ENCODE results near the gene HBE1. TPM values are rescaled to one million over a fixed set of nuclear protein-coding genes. Genes with fewer than 3 reads are reported as not detected.
"Not testable (repeated sequence)": the region's sequence is repeated elsewhere in the genome, so short reads cannot be mapped to it uniquely, and the experiment has no call there.

HBE1 gene
- total RNA-seq, 4 donors from 2014 or later: 0.67 TPM; not detected in 3

- 46 to 80% methylated on average over 3 to 4 of the region's 4 CpGs for WGBS, 2 donors (ENCODE audit: low coverage in 1 of 2)
- no peaks in the 10 kb centered on the region for H3K9me3 ChIP-seq
- H3K4me3 ChIP-seq: no peak overlapping the region
- no peaks in the 10 kb centered on the region for H3K4me1 ChIP-seq
- no peak for ATAC-seq
- no peak overlapping the region for H3K27ac ChIP-seq
- no peaks in the 10 kb centered on the region for H3K36me3 ChIP-seq
- no peaks in the 10 kb centered on the region for H3K27me3 ChIP-seq
- TF ChIP-seq CTCF (IDR thresholded peaks at IDR 0.05) (no peak), POLR2AphosphoS5 (IDR thresholded peaks at IDR 0.05) (no peak)
Observed at GRCh38 chr11:5297721-5298323, 28.1 kb upstream of the HBE1 start.

- H3K27ac ChIP-seq, H3K27me3 ChIP-seq, H3K36me3 ChIP-seq, H3K4me1 ChIP-seq, H3K9me3 ChIP-seq, ATAC-seq, H3K4me3 ChIP-seq: not testable (repeated sequence)
- WGBS, 2 donors (ENCODE audit: low coverage in 1 of 2): 80% methylated on average over 1 of the region's 41 CpGs; no CpG with 5 or more reads in 1 of the 2 donors
Observed at GRCh38 chr11:5294342-5294995, 24.7 kb upstream of the HBE1 start.

- ATAC-seq: no peak
- Histone ChIP-seq H3K36me3 (no peaks in the 10 kb centered on the region), H3K4me1 (no peaks in the 10 kb centered on the region), H3K27ac (no peak overlapping the region), H3K27me3 (no peaks in the 10 kb centered on the region), H3K9me3 (no peaks in the 10 kb centered on the region), H3K4me3 (no peak overlapping the region)
- TF ChIP-seq CTCF (IDR thresholded peaks at IDR 0.05): no peak
- no peak for TF ChIP-seq POLR2A (IDR thresholded peaks at IDR 0.05)
- TF ChIP-seq POLR2AphosphoS5 (IDR thresholded peaks at IDR 0.05): no peak
- no peak for TF ChIP-seq EP300 (IDR thresholded peaks at IDR 0.05)
- 89 to 92% methylated on average over 5 to 7 of the region's 8 CpGs for WGBS, 2 donors (ENCODE audit: low coverage in 1 of 2)
Observed at GRCh38 chr11:5293028-5293427, 23.3 kb upstream of the HBE1 start.

DNA sequence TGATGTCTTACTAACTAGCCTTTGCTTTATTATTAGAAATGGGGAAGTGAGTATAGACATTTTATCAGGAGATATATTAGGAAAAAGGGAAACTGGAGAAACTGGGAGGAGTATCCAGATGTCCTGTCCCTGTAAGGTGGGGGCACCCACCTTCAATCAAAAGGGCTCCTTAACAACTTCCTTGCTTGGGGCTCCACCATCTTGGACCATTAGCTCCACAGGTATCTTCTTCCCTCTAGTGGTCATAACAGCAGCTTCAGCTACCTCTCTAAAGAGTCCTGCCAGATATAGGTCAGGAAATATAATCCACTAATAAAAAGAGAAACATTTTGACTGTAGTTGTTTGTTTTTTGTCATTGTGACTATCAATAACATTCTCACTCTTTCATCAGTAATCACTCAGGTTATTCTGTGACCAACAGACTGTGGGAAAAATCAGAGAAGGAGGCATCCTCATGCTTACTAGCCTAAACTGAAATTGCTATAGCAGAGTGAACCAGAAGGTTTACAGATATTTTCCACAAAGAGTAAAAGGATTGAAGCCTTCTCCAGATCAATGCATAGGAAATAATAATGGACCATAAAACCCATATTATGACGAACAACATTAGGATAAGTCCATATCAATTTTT, 21.6 kb upstream of the HBE1 start:
- H3K9me3 ChIP-seq: no peaks in the 10 kb centered on the region
- no peak overlapping the region for H3K4me3 ChIP-seq
- H3K27ac ChIP-seq: no peak overlapping the region
- no peaks in the 10 kb centered on the region for H3K36me3 ChIP-seq
- no peak for TF ChIP-seq CTCF (IDR thresholded peaks at IDR 0.05)
- TF ChIP-seq POLR2AphosphoS5 (IDR thresholded peaks at IDR 0.05): no peak
- TF ChIP-seq POLR2A (IDR thresholded peaks at IDR 0.05): no peak
- H3K4me1 ChIP-seq: no peaks in the 10 kb centered on the region
- WGBS, 2 donors (ENCODE audit: low coverage in 1 of 2): 87 to 89% methylated on average over 1 of the region's 1 CpG
- H3K27me3 ChIP-seq: no peaks in the 10 kb centered on the region
- no peak for ATAC-seq

- Histone ChIP-seq H3K9me3 (no peaks in the 10 kb centered on the region), H3K4me1 (no peaks in the 10 kb centered on the region), H3K4me3 (no peak overlapping the region), H3K36me3 (no peaks in the 10 kb centered on the region), H3K27ac (no peak overlapping the region), H3K27me3 (no peaks in the 10 kb centered on the region)
- no peak for ATAC-seq
- TF ChIP-seq POLR2AphosphoS5 (IDR thresholded peaks at IDR 0.05): no peak
- no peak for TF ChIP-seq CTCF (IDR thresholded peaks at IDR 0.05)
- TF ChIP-seq POLR2A (IDR thresholded peaks at IDR 0.05): no peak
- 78 to 90% methylated on average over 1 of the region's 1 CpG for WGBS, 2 donors (ENCODE audit: low coverage in 1 of 2)
Observed at GRCh38 chr11:5290106-5290505, 20.4 kb upstream of the HBE1 start.

All from gastroesophageal sphincter (tissue), 4 donors.